ENCODE data around the gene CIRBP. TPM values are rescaled to one million over a fixed set of nuclear protein-coding genes. Genes with fewer than 3 reads are reported as not detected.
A peak's percentile ranks its signal among the peaks of the same experiment; 100 is the strongest.

The CIRBP gene
- total RNA-seq, 3 donors from 2014 or later: 281 to 507 (median 300) TPM

DNA sequence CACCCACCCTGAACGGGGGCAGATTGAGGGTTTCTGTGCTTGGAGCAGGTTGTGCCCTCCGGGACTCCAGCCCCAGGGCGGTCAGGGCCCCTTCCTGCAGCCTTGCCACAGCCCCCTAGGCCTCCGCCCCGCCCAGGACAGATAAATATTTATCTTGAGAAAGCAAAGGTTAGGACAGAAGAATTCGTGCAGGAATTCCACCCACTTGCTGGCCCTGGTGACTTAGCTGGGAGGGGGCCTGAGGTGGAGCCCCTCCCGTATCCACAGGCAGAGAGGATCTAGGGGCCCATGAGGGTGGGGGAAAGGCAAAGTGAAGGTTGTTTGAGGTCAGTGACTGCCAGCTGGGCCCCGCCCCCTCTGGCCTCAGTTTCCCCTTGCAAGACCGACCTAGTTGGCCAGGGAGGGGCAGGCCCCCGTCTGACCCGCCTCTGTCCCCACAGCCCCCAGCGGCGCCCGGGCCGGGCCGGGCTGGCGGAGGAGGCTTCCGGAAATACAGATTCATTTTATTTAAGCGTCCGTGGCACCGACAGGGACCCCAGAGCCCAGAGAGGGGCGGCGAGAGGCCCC lies 15.5 kb upstream of the CIRBP start:
- TF ChIP-seq, protein P1, sequence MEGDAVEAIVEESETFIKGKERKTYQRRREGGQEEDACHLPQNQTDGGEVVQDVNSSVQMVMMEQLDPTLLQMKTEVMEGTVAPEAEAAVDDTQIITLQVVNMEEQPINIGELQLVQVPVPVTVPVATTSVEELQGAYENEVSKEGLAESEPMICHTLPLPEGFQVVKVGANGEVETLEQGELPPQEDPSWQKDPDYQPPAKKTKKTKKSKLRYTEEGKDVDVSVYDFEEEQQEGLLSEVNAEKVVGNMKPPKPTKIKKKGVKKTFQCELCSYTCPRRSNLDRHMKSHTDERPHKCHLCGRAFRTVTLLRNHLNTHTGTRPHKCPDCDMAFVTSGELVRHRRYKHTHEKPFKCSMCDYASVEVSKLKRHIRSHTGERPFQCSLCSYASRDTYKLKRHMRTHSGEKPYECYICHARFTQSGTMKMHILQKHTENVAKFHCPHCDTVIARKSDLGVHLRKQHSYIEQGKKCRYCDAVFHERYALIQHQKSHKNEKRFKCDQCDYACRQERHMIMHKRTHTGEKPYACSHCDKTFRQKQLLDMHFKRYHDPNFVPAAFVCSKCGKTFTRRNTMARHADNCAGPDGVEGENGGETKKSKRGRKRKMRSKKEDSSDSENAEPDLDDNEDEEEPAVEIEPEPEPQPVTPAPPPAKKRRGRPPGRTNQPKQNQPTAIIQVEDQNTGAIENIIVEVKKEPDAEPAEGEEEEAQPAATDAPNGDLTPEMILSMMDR (IDR thresholded peaks at IDR 0.05): no peak
- Histone ChIP-seq H3K9me3 (no peaks in the 10 kb centered on the region), H3K36me3 (ENCODE audit: low read depth) (peaks cover 9% of the 10 kb centered on the region), H3K4me1 (ENCODE audit: low read depth) (peaks cover 56% of the 10 kb centered on the region), H3K4me3 (no peak overlapping the region)
- intact Hi-C loops (cut with DNase I, micrococcal nuclease): no loop called here
- DNase-seq (peak in 1 of 3 donors; percentile 80), ATAC-seq (peak; percentile 0)

DNA sequence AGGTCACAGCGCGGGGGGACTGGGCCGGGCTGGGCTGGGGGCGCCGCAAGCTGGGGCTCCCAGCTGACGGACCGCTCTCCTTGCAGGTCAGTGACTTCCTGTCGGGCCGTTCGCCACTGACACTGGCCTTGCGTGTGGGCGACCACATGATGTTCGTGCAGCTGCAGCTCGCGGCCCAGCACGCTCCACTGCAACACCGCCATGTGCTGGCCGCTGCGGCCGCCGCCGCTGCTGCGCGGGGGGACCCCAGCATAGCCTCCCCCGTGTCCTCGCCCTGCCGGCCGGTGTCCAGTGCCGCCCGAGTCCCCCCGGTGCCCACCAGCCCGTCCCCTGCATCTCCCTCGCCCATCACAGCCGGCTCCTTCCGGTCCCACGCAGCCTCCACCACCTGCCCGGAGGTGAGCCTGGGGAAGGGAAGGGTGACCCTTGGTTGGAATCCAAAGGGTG lies 15.0 kb upstream of the CIRBP start:
- H3K9me3 ChIP-seq: no peaks in the 10 kb centered on the region
- intact Hi-C loops (cut with DNase I, micrococcal nuclease): no loop called here
- H3K4me3 ChIP-seq: no peak overlapping the region
- H3K36me3 ChIP-seq (ENCODE audit: low read depth): peaks cover 9% of the 10 kb centered on the region
- ATAC-seq (no peak), DNase-seq (peak in 2 of 3 donors; percentile 35 to 61)
- H3K4me1 ChIP-seq (ENCODE audit: low read depth): peaks cover 61% of the 10 kb centered on the region
- TF ChIP-seq, protein P1 (IDR thresholded peaks at IDR 0.05): no peak

DNA sequence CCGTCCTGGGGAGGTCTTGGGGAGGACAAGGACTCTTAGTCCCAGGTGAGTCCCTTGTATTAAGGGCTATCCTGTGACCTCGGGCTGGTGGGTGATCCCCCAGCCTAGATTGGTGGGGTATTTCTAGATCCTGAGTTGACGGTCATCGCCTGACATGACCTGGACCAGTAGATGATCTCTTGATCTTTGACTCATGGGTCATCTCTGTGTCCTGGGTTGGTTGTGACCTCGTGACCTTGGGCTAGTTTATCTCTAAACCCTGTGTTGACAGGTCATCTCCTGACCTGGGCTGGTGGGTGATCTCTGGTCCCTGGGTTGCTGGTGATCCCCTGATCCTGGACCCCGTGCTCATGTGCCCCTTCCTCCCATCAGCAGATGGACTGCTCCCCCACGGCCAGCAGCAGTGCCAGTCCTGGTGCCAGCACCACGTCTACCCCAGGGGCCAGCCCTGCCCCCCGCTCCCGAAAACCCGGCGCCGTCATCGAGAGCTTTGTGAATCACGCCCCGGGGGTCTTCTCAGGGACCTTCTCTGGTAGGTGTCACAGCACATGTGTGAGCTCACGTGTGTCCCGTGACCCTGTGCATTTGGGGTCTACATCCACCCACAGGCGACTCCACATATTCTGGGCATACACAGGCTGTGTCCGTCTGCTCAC lies 14.5 kb upstream of the CIRBP start:
- Histone ChIP-seq H3K36me3 (ENCODE audit: low read depth) (peaks cover 9% of the 10 kb centered on the region), H3K9me3 (no peaks in the 10 kb centered on the region), H3K4me3 (no peak overlapping the region), H3K4me1 (ENCODE audit: low read depth) (peaks cover 67% of the 10 kb centered on the region)
- TF ChIP-seq, protein P1 (IDR thresholded peaks at IDR 0.05): no peak
- ATAC-seq (no peak), DNase-seq (peak in 1 of 3 donors; percentile 33)
- intact Hi-C loops (cut with DNase I, micrococcal nuclease): no loop called here

DNA sequence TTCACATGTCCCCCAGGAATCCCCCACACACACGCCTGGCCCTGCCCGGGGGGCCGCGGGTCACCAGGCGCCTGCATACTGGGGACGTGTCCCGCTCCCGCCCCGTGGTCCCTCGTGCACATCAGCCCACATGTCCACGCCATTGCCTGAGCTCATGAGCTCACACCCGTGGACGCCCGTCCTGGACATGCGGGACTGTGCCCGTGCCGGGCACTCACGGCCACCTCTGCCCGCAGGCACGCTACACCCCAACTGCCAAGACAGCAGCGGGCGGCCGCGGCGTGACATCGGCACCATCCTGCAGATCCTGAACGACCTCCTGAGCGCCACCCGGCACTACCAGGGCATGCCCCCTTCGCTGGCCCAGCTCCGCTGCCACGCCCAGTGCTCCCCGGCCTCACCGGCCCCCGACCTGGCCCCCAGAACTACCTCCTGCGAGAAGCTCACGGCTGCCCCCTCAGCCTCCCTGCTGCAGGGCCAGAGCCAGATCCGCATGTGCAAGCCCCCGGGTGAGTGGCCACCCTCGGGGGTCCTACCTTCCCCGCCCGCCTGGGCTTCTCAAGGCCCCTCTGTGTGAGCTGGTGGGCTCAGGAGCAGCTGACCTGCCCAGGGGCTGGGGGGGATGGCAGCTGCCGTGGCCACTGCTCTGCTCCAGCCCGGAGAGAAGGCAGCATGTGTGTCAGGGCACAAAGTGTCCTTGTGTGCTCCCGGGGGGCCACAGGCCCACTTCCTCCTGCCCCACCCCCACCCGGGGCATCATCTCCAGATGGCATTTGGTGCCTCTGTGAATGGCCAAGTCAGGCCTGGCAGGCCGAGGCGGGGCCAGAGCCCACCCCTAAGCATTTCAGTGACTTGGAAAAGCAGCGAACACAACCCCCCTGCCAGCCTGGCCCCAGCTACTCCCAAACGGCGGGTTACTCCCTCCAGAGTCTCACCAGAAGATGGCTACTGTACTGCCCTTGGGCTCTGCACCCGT lies 13.7 kb upstream of the CIRBP start:
- peaks cover 9% of the 10 kb centered on the region for H3K36me3 ChIP-seq (ENCODE audit: low read depth)

More for the DNA sequence above, 13.7 kb upstream of the CIRBP start:
- DNase-seq (peak in 1 of 3 donors; percentile 21), ATAC-seq (no peak)
- Histone ChIP-seq H3K9me3 (no peaks in the 10 kb centered on the region), H3K4me1 (ENCODE audit: low read depth) (peaks cover 75% of the 10 kb centered on the region), H3K4me3 (no peak overlapping the region)
- TF ChIP-seq, protein P1 (IDR thresholded peaks at IDR 0.05): no peak
- intact Hi-C loops (cut with DNase I, micrococcal nuclease): no loop called here
